LNCAP (cell line): ENCODE results near the gene OR13C3.

Experiments used
- TF ChIP-seq, protein P1 (sequence below): fragments of 450-650 bp; IDR thresholded peaks from 2 replicates; pipeline ENCODE4 v1.5.1; 2017; ENCODE audit warnings: mild to moderate bottlenecking

The OR13C3 gene

DNA sequence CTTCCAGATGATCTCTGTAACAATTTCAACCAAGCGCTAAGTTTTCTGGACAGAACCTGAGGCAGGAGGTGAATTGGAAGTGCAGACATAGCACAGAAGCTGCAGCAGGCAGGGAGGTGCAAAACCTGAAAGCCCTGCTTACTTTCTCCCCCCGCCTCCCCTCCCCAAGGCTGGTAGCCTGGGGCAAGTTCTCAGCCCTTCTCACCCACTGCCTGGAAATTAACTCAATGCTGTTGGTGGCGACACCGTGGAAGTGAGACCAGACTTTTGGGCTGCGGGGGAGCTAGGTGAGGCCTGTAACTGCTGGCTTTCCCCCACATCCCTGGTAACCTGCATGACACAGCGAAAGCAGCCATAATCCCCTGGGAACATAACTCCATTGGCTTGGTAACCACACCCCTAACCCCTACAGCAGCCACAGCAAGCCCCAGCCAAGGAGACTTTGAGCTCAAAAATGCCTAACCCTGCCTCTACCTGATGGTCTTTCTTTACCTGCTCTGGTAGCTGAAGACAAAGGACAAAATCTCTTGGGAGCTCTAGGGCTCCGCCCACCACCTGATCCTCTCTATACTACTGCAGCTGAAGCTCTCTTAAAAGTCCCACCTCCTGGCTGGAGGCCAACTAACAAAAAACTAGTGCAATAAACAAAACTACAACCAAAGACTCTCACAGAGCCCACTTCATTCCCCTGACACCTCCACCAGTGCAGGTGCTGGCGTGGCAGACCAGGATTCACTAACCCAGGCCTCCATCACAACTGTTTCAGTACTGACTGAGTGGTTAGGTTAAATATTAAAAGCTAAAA lies 20.4 kb upstream of the OR13C3 start:
- TF ChIP-seq, protein P1, sequence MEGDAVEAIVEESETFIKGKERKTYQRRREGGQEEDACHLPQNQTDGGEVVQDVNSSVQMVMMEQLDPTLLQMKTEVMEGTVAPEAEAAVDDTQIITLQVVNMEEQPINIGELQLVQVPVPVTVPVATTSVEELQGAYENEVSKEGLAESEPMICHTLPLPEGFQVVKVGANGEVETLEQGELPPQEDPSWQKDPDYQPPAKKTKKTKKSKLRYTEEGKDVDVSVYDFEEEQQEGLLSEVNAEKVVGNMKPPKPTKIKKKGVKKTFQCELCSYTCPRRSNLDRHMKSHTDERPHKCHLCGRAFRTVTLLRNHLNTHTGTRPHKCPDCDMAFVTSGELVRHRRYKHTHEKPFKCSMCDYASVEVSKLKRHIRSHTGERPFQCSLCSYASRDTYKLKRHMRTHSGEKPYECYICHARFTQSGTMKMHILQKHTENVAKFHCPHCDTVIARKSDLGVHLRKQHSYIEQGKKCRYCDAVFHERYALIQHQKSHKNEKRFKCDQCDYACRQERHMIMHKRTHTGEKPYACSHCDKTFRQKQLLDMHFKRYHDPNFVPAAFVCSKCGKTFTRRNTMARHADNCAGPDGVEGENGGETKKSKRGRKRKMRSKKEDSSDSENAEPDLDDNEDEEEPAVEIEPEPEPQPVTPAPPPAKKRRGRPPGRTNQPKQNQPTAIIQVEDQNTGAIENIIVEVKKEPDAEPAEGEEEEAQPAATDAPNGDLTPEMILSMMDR = no peak

DNA sequence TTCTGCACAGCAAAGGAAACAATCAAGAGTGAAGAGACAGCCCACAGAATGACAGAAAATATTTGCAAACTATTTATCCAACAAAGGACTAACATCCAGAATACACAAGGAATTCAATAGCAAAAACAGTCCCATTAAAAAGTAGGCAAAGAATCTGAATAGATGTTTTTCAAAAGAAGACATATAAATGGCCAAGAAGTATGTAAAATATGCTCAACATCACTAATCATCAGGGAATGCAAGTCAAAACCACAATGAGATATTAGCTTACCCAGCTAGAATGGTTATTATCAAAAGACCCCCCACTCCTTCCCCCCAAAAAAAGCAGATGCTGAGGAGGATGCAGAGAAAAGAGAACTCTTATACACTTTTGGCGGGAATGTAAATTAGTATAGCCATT lies 18.9 kb upstream of the OR13C3 start:
- TF ChIP-seq, protein P1 = no peak

DNA sequence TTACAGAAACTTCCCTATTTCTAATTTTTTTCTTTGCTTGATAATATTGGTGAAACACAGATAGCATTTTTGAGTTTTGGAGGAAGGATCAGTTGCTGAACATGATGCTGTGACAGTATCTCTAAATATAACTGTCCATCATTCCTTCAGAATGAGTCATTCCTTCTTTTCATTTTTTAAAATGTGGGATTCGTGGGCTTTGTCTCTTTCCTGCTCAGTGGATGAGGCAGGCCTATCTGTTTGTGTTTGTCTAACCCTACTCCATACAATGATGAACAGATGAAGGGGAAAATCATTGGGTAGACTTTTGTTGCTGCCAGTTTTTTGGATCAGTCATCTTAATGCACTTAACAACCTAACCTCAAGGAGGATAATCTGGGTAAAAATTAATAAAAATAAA lies 16.6 kb upstream of the OR13C3 start:
- TF ChIP-seq, protein P1 = no peak

DNA sequence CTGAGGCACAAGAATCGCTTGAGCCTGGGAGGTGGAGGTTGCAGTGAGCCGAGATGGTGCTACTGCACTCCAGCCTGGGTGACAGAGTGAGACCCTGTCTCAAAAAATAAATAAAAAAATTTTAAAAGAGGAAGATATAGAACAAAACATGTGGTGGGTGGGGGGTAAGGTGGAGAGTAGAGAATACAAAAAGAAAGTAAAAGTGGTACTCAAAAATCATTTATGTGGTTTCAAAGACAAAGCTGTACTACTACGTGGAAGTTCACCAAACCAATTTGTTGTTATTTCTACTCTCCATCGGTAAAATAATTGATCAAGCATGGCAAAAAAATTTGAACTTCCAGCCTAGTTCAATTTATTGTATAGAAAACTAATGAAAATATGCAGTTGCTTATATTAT lies 8.0 kb upstream of the OR13C3 start:
- TF ChIP-seq, protein P1 = no peak

DNA sequence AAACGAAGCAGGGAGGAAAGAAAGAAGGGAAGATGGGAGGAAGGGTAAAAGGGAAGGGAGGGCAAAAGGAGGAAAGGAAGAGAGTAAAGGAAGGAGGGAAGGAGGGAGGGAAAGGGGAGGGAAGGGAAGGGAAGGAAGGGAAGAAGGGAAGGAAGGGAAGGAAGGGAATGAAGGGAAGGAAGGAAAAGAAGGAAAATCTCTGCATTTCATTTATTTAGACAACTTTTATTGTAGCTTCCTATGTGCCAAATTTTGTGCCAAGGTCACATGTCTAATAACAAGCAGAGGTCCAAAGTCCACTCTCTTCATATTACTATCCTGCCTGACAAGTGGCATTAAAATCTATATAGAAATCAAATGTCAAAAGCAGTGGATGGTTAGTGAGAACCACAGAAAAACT lies 2.6 kb upstream of the OR13C3 start:
- TF ChIP-seq, protein P1 = no peak

DNA sequence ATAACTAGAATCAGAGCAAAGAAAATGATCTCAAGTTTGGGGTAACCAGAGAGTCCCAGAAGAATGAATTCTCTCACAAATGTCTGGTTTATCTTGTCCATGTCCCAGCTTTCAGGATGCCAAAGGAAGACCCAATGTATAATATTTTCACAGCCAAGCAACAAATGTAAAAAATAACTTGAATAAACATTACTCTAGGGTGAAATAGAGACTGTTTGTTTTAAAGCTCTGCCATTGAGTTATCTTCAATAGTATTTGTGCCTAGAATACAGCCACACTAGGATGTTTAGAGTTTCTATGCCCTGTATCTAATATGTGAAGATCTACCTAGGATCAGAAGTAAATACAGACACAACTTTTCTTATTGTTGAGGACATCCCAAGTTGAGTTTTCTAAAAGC lies 9.5 kb downstream of the OR13C3 start, which contains the start of gene OR13C4:
TSS of gene OR13C4 (minus strand) at position 101 of the 400 bp plus-strand sequence. CDS start at position 101, 0 bp downstream.
- TF ChIP-seq, protein P1 = no peak

DNA sequence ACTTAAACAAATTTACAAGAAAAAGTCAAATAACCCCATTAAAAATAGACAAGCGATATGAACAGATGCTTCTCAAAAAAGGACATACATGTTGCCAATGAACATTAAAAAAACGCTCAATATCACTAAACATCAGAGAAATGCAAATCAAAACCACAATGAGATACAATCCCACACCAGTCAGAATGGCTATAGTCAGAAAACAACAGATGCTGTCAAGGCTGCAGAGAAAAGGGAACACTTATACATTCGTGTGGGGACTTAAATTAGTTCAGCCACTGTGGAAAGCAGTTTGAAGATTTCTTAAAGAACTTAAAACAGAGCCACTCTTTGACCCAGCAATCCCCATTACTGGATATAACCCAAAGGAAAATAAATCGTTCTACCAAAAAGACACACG lies 21.8 kb downstream of the OR13C3 start:
- TF ChIP-seq, protein P1 = no peak

DNA sequence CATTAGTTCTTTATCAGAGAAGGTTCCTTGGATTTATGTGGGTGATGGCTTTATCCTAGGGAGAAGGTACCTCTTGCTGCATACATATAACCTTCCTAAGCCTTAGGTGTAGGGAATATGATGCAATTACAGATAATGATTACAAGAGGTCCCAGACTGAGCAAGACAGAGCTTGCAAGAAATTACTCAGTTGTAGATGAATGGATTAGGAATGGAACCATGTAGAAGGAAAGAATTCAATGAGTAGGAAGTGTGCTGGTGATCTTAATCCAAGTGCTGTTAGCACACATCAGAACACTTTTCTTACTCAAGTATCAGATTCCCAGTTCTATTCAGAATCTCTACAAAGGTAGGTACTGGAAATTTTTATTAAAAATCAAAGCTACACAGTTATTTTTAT lies 30.1 kb downstream of the OR13C3 start:
- TF ChIP-seq, protein P1 = no peak
